ENCODE measurements around the gene NDUFA11.

The NDUFA11 gene

GRCh38 chr19:5917431-5918107, 14.0 kb upstream of the NDUFA11 start:
- peaks cover 21 to 65% of the 10 kb centered on the region in 2 donors for H3K36me3 ChIP-seq (ENCODE audit: control insufficient read depth in 1 of 2, insufficient read depth in 2 of 2, low read length in 2 of 2)
- peaks cover 0 to 10% of the 10 kb centered on the region in 2 donors for H3K4me1 ChIP-seq (ENCODE audit: control insufficient read depth in 1 of 2, insufficient read depth in 2 of 2, low read length in 2 of 2)
- H3K27me3 ChIP-seq (ENCODE audit: low read depth, low read length): no peaks in the 10 kb centered on the region
- no peak overlapping the region for H3K4me3 ChIP-seq (ENCODE audit: low read depth in 1 of 2, low read length in 2 of 2)
- H3K9me3 ChIP-seq (ENCODE audit: control insufficient read depth in 1 of 2, low read length in 2 of 2): no peaks in the 10 kb centered on the region
- H3K27ac ChIP-seq (ENCODE audit: low read length): no peak overlapping the region

DNA sequence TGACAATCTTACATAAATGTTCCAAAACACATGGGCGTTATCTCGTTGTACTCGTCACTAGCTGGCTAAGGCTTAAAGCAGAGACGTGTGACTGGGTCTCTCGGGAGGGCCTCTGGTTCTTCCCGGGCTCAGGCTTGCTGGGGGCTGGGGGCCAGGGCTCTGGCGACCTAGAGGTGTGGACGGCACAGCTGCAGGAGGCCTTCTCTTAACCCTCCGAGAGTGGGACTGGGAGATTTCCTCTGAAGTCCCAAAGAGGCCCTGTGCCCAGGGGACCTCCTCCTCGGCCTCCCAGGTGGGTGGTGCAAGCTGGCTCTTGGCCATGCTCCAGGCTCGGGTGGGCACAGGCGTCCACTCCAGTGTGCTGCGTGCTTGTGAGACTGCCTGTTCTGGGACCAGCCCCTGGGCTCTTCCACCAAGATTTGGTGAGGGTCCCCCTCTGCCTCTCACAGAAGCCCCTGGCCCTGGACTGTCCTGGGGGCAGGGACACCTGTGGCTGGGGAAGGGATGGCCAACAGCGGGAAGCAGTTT, 12.7 kb upstream of the NDUFA11 start:
- no peaks in the 10 kb centered on the region for H3K9me3 ChIP-seq (ENCODE audit: control insufficient read depth in 1 of 2, low read length in 2 of 2)
- H3K27ac ChIP-seq (ENCODE audit: low read length): no peak overlapping the region
- peaks cover 12 to 53% of the 10 kb centered on the region in 2 donors for H3K36me3 ChIP-seq (ENCODE audit: control insufficient read depth in 1 of 2, insufficient read depth in 2 of 2, low read length in 2 of 2)
- no peaks in the 10 kb centered on the region for H3K27me3 ChIP-seq (ENCODE audit: low read depth, low read length)
- no peak overlapping the region for H3K4me3 ChIP-seq (ENCODE audit: low read depth in 1 of 2, low read length in 2 of 2)
- H3K4me1 ChIP-seq (ENCODE audit: control insufficient read depth in 1 of 2, insufficient read depth in 2 of 2, low read length in 2 of 2): peaks cover 0 to 10% of the 10 kb centered on the region in 2 donors

- Histone ChIP-seq H3K36me3 (ENCODE audit: control insufficient read depth in 1 of 2, insufficient read depth in 2 of 2, low read length in 2 of 2) (peaks cover 12 to 48% of the 10 kb centered on the region in 2 donors), H3K4me3 (ENCODE audit: low read depth in 1 of 2, low read length in 2 of 2) (no peak overlapping the region)
These were observed 12.2 kb upstream of the NDUFA11 start for GRCh38 chr19:5915782-5916165.

GRCh38 chr19:5914946-5915781, 11.6 kb upstream of the NDUFA11 start:
- no peak overlapping the region for H3K27ac ChIP-seq (ENCODE audit: low read length)
- peaks cover 12 to 43% of the 10 kb centered on the region in 2 donors for H3K36me3 ChIP-seq (ENCODE audit: control insufficient read depth in 1 of 2, insufficient read depth in 2 of 2, low read length in 2 of 2)

More at GRCh38 chr19:5915782-5916165, 12.2 kb upstream of the NDUFA11 start:
- H3K9me3 ChIP-seq (ENCODE audit: control insufficient read depth in 1 of 2, low read length in 2 of 2): no peaks in the 10 kb centered on the region
- H3K4me1 ChIP-seq (ENCODE audit: control insufficient read depth in 1 of 2, insufficient read depth in 2 of 2, low read length in 2 of 2): peaks cover 0 to 10% of the 10 kb centered on the region in 2 donors
- H3K27me3 ChIP-seq (ENCODE audit: low read depth, low read length): no peaks in the 10 kb centered on the region
- H3K27ac ChIP-seq (ENCODE audit: low read length): no peak overlapping the region

GRCh38 chr19:5914358-5914774, 10.8 kb upstream of the NDUFA11 start:
- Histone ChIP-seq H3K27ac (ENCODE audit: low read length) (no peak overlapping the region), H3K27me3 (ENCODE audit: low read depth, low read length) (no peaks in the 10 kb centered on the region), H3K4me3 (ENCODE audit: low read depth in 1 of 2, low read length in 2 of 2) (no peak overlapping the region), H3K9me3 (ENCODE audit: control insufficient read depth in 1 of 2, low read length in 2 of 2) (no peaks in the 10 kb centered on the region), H3K4me1 (ENCODE audit: control insufficient read depth in 1 of 2, insufficient read depth in 2 of 2, low read length in 2 of 2) (peaks cover 0 to 10% of the 10 kb centered on the region in 2 donors), H3K36me3 (ENCODE audit: control insufficient read depth in 1 of 2, insufficient read depth in 2 of 2, low read length in 2 of 2) (peaks cover 11 to 40% of the 10 kb centered on the region in 2 donors)

More at GRCh38 chr19:5914946-5915781, 11.6 kb upstream of the NDUFA11 start:
- no peaks in the 10 kb centered on the region for H3K9me3 ChIP-seq (ENCODE audit: control insufficient read depth in 1 of 2, low read length in 2 of 2)
- peaks cover 0 to 10% of the 10 kb centered on the region in 2 donors for H3K4me1 ChIP-seq (ENCODE audit: control insufficient read depth in 1 of 2, insufficient read depth in 2 of 2, low read length in 2 of 2)
- no peaks in the 10 kb centered on the region for H3K27me3 ChIP-seq (ENCODE audit: low read depth, low read length)
- H3K4me3 ChIP-seq (ENCODE audit: low read depth in 1 of 2, low read length in 2 of 2): no peak overlapping the region

- H3K4me1 ChIP-seq (ENCODE audit: control insufficient read depth in 1 of 2, insufficient read depth in 2 of 2, low read length in 2 of 2): peaks cover 0 to 10% of the 10 kb centered on the region in 2 donors
- peaks cover 8 to 39% of the 10 kb centered on the region in 2 donors for H3K36me3 ChIP-seq (ENCODE audit: control insufficient read depth in 1 of 2, insufficient read depth in 2 of 2, low read length in 2 of 2)
- H3K4me3 ChIP-seq (ENCODE audit: low read depth in 1 of 2, low read length in 2 of 2): no peak within 1 kb of the TSS
- no peak within 1 kb of the TSS for H3K27ac ChIP-seq (ENCODE audit: low read length)
- no peaks in the 10 kb centered on the region for H3K9me3 ChIP-seq (ENCODE audit: control insufficient read depth in 1 of 2, low read length in 2 of 2)
- no peaks in the 10 kb centered on the region for H3K27me3 ChIP-seq (ENCODE audit: low read depth, low read length)
These were observed 10.3 kb upstream of the NDUFA11 start, which contains the start of gene CAPS for GRCh38 chr19:5913739-5914357. Gene CAPS, plus strand, starts transcription at chr19:5914254. Its CDS starts 153 bp downstream, at chr19:5914407.

GRCh38 chr19:5911366-5911765, 7.8 kb upstream of the NDUFA11 start:
- no peaks in the 10 kb centered on the region for H3K9me3 ChIP-seq (ENCODE audit: control insufficient read depth in 1 of 2, low read length in 2 of 2)
- no peaks in the 10 kb centered on the region for H3K27me3 ChIP-seq (ENCODE audit: low read depth, low read length)
- H3K4me3 ChIP-seq (ENCODE audit: low read depth in 1 of 2, low read length in 2 of 2): no peak overlapping the region
- peaks cover 0 to 14% of the 10 kb centered on the region in 2 donors for H3K4me1 ChIP-seq (ENCODE audit: control insufficient read depth in 1 of 2, insufficient read depth in 2 of 2, low read length in 2 of 2)
- no peak overlapping the region for H3K27ac ChIP-seq (ENCODE audit: low read length)
- peaks cover 0 to 17% of the 10 kb centered on the region in 2 donors for H3K36me3 ChIP-seq (ENCODE audit: control insufficient read depth in 1 of 2, insufficient read depth in 2 of 2, low read length in 2 of 2)

- Histone ChIP-seq H3K36me3 (ENCODE audit: control insufficient read depth in 1 of 2, insufficient read depth in 2 of 2, low read length in 2 of 2) (peaks cover 0 to 11% of the 10 kb centered on the region in 2 donors), H3K4me1 (ENCODE audit: control insufficient read depth in 1 of 2, insufficient read depth in 2 of 2, low read length in 2 of 2) (peaks cover 0 to 22% of the 10 kb centered on the region in 2 donors), H3K9me3 (ENCODE audit: control insufficient read depth in 1 of 2, low read length in 2 of 2) (no peaks in the 10 kb centered on the region), H3K27me3 (ENCODE audit: low read depth, low read length) (no peaks in the 10 kb centered on the region), H3K27ac (ENCODE audit: low read length) (no peak overlapping the region), H3K4me3 (ENCODE audit: low read depth in 1 of 2, low read length in 2 of 2) (no peak overlapping the region)
These were observed 7.0 kb upstream of the NDUFA11 start for GRCh38 chr19:5910638-5910907.

DNA sequence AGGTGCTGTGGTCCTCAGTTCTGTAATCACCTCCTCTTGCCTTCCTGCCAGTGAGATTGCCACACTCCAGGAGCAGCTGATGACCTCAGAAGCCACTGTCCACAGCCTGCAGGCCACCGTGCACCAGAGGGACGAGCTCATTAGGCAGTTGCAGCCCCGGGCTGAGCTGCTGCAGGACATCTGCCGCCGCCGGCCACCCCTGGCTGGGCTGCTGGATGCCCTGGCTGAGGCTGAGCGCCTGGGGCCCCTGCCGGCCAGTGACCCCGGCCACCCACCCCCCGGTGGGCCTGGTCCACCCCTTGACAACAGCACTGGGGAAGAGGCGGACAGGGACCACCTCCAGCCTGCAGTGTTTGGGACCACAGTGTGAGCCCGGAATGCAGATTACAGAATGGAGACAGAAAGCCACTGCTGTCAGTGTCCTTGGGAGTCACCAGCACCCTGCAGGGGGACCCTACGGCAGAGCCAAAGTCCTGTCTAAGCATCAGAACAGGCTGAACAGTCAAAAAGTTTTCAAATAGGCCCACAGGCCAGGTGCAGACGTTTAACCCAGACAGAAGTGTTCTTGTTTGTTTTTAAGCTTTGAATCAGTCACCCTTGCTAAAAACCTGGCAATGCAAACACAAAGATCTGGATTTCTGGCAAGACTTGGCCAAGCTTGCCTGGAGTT, 5.3 kb upstream of the NDUFA11 start:
- H3K36me3 ChIP-seq (ENCODE audit: control insufficient read depth in 1 of 2, insufficient read depth in 2 of 2, low read length in 2 of 2): peaks cover 0 to 11% of the 10 kb centered on the region in 2 donors
- H3K27me3 ChIP-seq (ENCODE audit: low read depth, low read length): no peaks in the 10 kb centered on the region
- peaks cover 0 to 16% of the 10 kb centered on the region in 2 donors for H3K4me1 ChIP-seq (ENCODE audit: control insufficient read depth in 1 of 2, insufficient read depth in 2 of 2, low read length in 2 of 2)
- H3K4me3 ChIP-seq (ENCODE audit: low read depth in 1 of 2, low read length in 2 of 2): no peak overlapping the region
- no peaks in the 10 kb centered on the region for H3K9me3 ChIP-seq (ENCODE audit: control insufficient read depth in 1 of 2, low read length in 2 of 2)
- no peak overlapping the region for H3K27ac ChIP-seq (ENCODE audit: low read length)

GRCh38 chr19:5907241-5907640, 3.7 kb upstream of the NDUFA11 start:
- Histone ChIP-seq H3K27me3 (ENCODE audit: low read depth, low read length) (no peaks in the 10 kb centered on the region), H3K9me3 (ENCODE audit: control insufficient read depth in 1 of 2, low read length in 2 of 2) (no peaks in the 10 kb centered on the region), H3K4me1 (ENCODE audit: control insufficient read depth in 1 of 2, insufficient read depth in 2 of 2, low read length in 2 of 2) (peaks cover 0 to 24% of the 10 kb centered on the region in 2 donors), H3K27ac (ENCODE audit: low read length) (no peak overlapping the region), H3K4me3 (ENCODE audit: low read depth in 1 of 2, low read length in 2 of 2) (no peak overlapping the region), H3K36me3 (ENCODE audit: control insufficient read depth in 1 of 2, insufficient read depth in 2 of 2, low read length in 2 of 2) (peaks cover 0 to 11% of the 10 kb centered on the region in 2 donors)

Data from muscle layer of duodenum (tissue), 2 donors.